Measurements from ENCODE around the gene CAVIN2.

The CAVIN2 gene

GRCh38 chr2:191864628-191865374 is 17.9 kb upstream of the CAVIN2 start:
- DNase-seq, result no peak

GRCh38 chr2:191863988-191864387 is 17.1 kb upstream of the CAVIN2 start:
- DNase-seq, result no peak

DNA sequence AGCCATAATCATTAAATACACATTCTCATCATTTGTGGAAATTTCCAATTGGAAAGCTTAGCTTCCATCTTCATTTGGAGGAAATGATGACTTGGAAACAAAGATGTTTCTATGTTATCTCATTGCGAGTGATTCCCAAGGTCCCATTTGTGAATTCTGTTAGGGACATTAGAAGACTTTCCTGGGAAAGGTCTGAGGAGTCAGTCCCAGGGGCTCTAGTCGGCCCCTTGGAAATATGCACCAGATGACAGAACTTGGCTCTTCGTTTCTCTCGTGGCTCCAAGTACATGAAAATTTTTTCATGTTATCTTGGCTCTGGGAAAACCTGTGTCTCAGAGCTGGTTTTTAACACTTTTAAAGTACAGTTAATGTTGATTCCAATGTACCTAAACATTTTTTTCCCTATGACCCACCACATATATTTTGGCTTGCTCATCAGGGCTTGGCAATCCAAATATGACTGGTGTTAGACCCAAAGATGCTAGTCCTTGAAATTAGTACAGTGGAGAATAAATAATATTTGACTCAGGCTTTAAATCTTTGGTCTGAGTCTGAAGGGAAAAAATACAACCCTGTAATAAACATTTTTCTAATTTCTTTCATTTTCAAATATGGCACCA is 15.4 kb upstream of the CAVIN2 start:
- DNase-seq, result no peak

DNA sequence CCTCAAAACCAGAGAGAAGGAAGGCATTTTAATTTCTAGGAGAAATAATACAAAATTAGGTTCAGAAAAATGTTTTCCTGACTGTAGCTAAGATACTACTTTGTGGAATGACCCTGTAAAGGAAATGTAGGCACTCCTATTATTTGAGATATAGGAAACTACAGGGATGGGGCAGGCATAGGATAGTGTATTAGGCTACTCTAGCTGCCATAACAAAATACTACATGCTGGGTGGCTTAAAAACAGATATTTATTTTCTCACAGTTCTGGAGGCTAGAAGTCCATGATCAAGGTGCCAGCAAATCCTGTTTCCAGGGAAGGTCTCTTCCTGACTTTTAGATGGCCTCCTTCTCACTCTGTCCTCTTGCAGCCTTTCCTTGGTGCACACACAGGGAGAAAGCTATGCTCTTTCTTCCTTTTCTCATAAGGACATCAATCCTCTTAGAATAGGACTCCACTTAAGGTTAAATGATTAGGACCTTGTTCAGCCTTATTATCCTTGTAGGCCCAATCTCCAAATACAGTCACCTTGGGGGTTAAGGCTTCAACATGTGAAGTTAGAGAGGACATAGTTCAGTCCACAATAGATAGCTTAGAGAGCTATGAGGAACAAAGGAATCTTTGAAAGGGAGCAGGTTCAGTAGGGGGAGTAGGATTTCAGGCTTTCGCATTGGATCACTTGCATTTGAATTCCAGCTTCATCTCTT is 14.0 kb upstream of the CAVIN2 start:
- DNase-seq, result no peak

- DNase-seq, result no peak
These were observed 12.8 kb upstream of the CAVIN2 start for GRCh38 chr2:191859681-191860080.

GRCh38 chr2:191857886-191858285 is 11.0 kb upstream of the CAVIN2 start:
- DNase-seq, result no peak

DNA sequence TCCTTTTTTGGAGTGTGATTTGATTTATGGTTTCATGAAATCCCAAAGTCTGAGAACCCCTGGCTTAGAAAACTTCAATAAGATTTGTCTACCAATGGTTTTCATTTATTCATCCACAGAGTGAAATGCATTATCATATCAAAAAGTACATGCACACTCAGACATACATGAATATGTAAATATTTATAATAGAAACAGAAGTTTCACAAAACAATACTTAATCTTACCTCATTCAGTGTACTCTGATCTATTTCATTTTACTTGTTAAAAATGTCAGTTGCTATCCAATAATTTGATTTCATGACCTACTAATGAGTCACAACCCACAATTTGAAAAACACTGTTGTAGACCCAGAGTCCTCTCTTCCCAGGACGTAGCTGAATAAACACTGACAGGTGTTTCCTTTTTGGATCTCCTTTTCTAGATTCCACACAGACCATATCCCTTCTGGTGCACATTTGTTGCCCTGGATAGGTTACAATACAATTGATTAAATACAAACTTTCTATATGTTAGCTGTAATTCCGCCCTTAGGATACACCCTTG is 10.4 kb upstream of the CAVIN2 start:
- no peak for DNase-seq

DNA sequence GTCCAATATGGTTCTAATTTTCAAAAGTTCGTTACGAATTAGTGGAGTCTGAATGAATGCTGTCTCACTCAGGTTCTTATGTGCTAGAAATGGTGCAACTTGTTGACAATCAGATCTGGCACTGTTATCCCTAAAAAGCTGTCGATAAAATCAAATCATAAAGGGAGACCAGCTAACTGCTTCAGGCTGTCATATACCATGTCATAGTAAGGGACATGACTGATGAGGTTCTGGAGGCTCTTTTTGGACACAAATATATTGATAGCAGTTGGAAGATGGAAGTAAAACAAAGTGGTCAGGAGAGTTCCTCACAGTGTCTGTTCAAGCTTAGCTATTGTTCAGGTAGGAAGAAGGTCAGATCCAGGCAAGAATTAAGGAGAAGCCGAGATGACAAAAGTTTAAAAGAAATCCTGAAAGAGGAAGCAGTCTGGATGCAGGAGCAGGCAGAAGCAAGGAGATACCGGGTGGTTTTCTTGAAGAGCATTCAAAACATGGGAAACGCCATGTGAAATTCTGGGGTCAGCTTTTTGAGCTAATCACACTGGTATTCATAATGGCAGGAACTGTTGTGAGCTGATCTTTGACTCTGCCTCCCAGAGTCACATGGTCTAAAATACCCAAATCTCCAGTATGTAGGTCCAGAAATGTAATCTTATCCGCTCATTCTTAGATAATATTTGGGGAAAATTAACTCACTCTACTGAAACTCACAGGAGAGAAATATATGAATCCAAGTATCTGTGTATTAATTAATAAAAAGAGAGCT is 9.4 kb upstream of the CAVIN2 start:
- no peak for DNase-seq

GRCh38 chr2:191855382-191855781 is 8.5 kb upstream of the CAVIN2 start:
- DNase-seq, result no peak

- no peak for DNase-seq
These were observed 7.8 kb upstream of the CAVIN2 start for GRCh38 chr2:191854382-191855372.

- DNase-seq, result no peak
These were observed 7.0 kb upstream of the CAVIN2 start for GRCh38 chr2:191853843-191854242.

GRCh38 chr2:191851158-191851557 is 4.3 kb upstream of the CAVIN2 start:
- no peak for DNase-seq

DNA sequence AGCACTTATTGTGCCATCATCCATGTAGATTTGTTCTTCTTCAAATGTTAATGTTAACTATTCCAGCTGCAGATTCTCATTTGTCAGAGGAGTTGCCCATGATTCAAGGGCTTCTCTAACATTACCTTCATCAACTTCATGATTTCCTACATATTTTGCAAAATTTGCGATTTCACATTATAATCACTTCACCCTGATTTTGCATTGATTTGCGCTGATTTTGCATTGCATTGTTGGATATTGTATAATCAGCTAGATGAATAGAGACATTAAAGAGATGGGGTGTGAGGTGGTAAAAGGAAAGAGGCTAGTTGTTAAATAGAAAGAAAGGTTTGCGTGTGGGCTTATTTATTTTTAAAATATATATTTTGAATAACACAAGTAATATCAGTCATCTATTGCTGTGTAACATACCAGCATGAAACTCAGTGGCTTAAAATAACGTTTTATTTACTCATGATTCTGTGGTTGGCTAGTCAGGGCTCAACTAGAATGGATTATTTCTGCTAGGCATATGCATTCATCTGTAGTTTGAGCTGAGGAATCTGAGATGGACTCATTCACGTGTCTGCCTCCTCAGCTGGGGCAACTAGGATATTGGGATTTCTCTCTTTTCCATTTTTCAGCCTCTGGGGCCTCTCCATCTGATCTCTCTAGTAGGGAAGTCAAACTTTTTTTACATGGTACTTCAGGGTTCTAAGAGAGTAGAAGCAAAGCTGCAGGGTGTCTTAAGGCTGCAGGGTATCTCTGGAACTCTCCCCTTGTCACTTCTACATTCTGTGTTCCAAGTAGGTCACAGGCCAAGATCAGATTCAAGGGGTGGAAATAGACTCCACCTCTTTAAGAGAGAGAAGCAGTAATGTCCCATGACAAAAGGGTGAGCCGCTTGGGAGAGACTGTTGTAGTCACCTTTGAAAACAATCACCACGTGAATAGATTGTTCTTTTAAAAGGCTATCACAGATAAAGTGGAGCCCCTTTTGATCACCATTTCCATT is 2.2 kb upstream of the CAVIN2 start:
- DNase-seq, result no peak

DNA sequence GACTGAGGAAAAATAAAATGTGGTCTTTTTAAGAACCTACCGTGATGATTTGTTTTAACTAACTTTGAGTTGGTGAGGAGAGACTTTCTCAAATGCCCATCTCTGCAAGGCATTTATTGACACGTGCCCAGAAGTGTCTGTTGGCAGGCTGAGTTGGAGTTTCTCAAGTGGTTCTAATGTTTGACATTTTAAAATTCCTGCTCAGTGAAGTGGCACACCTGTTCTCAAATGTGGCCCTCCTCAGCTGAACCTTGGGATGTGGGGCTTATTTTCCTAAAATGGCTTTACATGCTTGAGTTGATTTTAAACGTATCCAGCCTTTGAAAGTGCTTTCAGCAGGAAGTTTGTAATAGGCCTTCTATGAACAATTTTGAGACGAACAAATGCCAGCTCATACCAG is 876 bp upstream of the CAVIN2 start:
- DNase-seq, result peak; percentile 58

DNA sequence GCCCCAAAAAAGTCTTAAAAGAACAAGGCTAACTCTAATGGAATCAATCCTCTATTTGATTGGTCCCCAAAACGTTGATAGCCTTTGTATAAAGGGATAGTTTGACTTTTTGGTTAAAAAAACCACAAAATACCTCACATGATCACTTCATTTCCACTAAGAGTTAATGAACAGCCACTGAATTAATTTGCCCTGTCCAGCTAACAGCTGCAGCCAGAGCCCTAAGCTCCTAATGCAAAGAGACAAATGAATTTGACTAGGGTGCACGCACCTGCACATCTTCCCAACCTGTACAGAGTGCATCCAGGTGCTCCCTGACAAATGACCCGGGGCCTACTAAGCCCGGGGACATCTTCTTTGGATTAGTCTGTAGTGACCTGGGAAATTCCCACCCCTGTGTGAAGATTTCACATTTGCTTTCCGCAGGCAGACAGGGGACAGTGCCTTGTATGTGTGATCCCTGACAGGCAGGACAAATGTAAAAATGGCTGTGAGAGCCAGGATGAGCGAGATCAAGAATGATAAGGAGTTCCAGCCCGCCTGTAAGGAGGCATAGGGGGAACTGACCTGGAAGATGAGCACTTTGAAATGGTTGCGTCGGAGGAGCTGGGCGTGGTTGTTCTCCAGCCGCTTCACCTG is 893 bp downstream of the CAVIN2 start:
- DNase-seq, result no peak

DNA sequence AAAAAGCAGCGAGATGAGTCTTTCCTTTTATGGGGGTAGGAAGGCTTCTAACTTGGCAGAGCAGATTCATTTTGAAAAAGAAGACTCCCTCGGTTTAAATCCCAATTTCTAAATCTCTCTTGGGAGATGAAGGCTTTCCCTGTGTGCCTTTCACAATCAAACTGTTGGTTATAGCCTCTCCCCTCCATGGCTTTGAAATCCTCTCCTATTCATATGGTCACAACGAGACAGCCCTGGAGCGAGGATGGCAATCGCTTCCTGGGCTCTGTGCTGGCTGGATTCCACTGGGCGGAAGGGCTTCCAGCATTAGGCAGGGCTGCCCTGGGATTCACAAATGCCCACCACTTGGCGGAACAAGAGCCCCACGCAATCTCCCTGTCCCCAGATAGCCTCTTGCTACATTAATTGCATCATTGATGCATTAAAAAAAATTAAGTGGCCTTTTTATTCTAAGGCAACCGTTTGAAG is 1.6 kb downstream of the CAVIN2 start:
- no peak for DNase-seq

- DNase-seq, result no peak
These were observed 2.2 kb downstream of the CAVIN2 start for GRCh38 chr2:191844706-191845105.

DNA sequence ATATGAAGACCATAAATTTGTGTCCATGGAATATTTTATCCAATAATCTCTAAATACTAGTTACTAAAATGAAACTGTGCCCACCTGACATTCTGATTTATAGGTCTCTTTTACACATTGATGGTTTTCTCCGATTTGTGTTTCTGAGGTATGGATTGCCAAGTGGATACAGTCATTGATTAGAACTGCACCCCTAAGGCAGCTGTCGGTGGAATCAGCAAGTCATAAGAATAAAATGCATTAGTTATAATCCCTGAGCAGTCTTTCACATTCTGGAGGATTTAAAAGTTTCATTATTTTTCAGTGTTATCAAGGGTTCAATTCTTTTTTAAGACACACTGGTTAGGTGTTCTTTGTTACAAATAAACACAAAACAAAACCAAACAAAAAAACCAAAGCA is 6.0 kb downstream of the CAVIN2 start:
- no peak for DNase-seq

DNA sequence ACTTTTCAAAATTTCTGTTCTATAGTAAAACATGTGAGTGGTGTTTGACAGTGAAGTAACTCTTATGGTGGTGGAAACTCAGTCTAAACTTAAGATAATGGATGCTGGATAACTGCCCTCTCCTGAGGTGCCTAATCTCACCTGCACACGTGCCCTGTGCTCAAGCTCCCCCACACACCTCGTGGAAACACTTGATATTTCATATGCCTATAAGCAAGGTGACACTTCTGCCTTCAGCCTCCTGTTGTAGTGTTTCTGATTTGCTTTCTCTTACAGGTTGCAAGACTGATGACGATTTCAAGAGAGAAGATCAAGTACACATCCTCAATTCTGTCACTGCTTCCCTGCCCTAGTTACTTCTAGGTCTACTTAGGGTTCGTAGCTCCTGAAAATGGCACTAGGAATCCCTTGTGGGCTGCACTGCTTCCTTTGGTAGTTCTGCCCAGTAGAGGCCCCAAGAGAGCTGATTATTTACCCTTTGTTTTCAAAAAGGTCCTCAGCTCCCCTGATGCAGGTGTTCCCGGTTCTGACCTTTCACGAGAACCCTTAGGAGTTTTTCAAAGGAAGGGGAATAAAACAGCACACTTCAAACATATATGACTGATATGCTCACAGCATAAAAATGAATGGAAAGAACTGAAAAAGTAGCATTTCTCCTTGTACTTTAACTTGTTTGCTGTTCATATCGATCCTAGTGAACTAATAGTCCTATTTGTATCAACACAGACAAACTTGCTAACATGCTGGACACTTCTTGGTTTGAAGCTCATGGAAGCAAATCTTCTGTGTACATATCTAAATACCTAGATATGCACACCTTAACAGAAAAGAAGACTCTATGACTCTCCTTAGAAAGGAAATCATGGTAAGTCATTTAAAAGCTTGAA is 6.7 kb downstream of the CAVIN2 start:
- no peak for DNase-seq

Measured in NCI-H1105 treated with DMSO at 0.1 percent for 48 hours (cell line).